ENCODE measurements around the gene KSR1. TPM values are rescaled to one million over a fixed set of nuclear protein-coding genes. Genes with fewer than 3 reads are reported as not detected.

Gene KSR1
- total and polyA plus RNA-seq, 10 of the 15 experiments (the other 5 are each of a cell fraction or from before 2014, with no cell fraction given): 0.97 to 66.6 (median 22.9) TPM

DNA sequence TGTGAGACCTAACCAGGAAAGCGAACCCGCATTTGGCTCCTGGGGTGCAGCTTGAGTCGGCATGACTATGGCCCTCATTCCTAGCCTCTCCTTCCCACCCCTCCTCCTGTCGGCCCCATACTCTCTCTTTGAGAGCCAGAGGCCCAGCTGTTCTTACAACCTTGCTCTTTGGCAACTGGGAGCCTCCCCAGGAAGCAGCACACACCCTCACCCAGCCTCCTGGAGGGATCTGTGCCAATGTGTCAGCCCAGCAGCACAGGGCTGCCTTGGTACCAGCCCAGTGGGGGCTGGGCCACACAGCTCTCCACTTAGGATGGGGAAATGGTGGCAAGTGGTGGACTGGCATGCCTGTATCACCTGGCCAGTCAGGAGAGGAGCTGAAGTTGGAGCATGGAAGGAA lies 104.4 kb downstream of the KSR1 start:
- POLR2A ChIA-PET: no interaction called here
- in situ Hi-C loops (cut with MboI): no loop called here

GRCh38 chr17:27562777-27563455 lies 106.7 kb downstream of the KSR1 start:
- intact Hi-C loops (cut with micrococcal nuclease; ENCODE audit: unreplicated experiment) (no loop called here), in situ Hi-C loops (cut with MboI) (no loop called here)
- ChIA-PET RAD21 (ENCODE audit: unreplicated experiment) (interaction anchor here (1.4 to 1.9 kb wide), 3 partner anchors 16 to 95 kb away, joined by 3 to 6 read pairs (median 3); no protein-coding TSS in a partner anchor), SMC1A (ENCODE audit: uncharacterized antibody, unreplicated experiment) (interaction anchor here (0.9 to 5.8 kb wide), 5 partner anchors 13 to 39 kb away, joined by 3 to 29 read pairs (median 5); no protein-coding TSS in a partner anchor), CTCF (interaction anchor here (1.1 to 5.6 kb wide), 2 partner anchors 9 to 37 kb away, joined by 3 to 29 read pairs; no protein-coding TSS in a partner anchor), POLR2A (no interaction called here)
- Histone ChIP-seq H3K4me2 (ENCODE audit: control insufficient read depth, insufficient read depth) (no peak overlapping the region), H3K79me2 (ENCODE audit: control insufficient read depth, insufficient read depth, low read length) (peaks cover 4% of the 10 kb centered on the region), H2AFZ (ENCODE audit: control insufficient read depth, low read depth, low read length) (no peak overlapping the region), H4K20me1 (ENCODE audit: control insufficient read depth, insufficient read depth) (no peaks in the 10 kb centered on the region), H3K9me3 (replicated peaks; ENCODE audit: control insufficient read depth, insufficient read depth, low read length) (no peaks in the 10 kb centered on the region; the same call in 2 of the 3 replicates), H3K27ac (ENCODE audit: control insufficient read depth, insufficient read depth) (no peak overlapping the region), H3K4me1 (ENCODE audit: control insufficient read depth, insufficient read depth, low read length) (no peaks in the 10 kb centered on the region; the same call in 1 of the 2 replicates), H3K36me3 (ENCODE audit: control insufficient read depth in 2 of 2, insufficient read depth in 2 of 2, low read length in 1 of 2) (peaks cover 3 to 20% of the 10 kb centered on the region in 2 experiments; a peak in 3 of 4 replicates), H3K27me3 (replicated peaks in 1 of 2; ENCODE audit: control insufficient read depth in 2 of 2, insufficient read depth in 2 of 2, low read length in 1 of 2) (no peaks in the 10 kb centered on the region), H3K4me3 (no peak overlapping the region), H3K9ac (ENCODE audit: control insufficient read depth, insufficient read depth, low read length) (no peak overlapping the region)
- ATAC-seq (no peak), FAIRE-seq (no peak), DNase-seq (ENCODE audit: low read depth, low spot score) (no peak)
- WGBS (ENCODE audit: insufficient coverage, insufficient replicate concordance, low lambda C conversion rate, missing lambda C conversion rate): 85% methylated on average over 8 of the region's 8 CpGs
- no TSS peak for BruUV-seq (replicated peaks)
- TF ChIP-seq, protein P1, sequence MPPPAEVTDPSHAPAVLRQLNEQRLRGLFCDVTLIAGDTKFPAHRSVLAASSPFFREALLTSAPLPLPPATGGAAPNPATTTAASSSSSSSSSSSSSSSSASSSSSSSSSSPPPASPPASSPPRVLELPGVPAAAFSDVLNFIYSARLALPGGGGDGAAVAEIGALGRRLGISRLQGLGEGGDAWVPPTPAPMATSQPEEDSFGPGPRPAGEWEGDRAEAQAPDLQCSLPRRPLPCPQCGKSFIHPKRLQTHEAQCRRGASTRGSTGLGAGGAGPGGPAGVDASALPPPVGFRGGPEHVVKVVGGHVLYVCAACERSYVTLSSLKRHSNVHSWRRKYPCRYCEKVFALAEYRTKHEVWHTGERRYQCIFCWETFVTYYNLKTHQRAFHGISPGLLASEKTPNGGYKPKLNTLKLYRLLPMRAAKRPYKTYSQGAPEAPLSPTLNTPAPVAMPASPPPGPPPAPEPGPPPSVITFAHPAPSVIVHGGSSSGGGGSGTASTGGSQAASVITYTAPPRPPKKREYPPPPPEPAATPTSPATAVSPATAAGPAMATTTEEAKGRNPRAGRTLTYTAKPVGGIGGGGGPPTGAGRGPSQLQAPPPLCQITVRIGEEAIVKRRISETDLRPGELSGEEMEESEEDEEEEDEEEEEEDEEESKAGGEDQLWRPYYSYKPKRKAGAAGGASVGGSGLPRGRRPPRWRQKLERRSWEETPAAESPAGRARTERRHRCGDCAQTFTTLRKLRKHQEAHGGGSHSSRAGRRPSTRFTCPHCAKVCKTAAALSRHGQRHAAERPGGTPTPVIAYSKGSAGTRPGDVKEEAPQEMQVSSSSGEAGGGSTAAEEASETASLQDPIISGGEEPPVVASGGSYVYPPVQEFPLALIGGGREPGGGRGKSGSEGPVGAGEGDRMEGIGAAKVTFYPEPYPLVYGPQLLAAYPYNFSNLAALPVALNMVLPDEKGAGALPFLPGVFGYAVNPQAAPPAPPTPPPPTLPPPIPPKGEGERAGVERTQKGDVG (CRISPR knock-in tag; IDR thresholded peaks at IDR 0.05): no peak
- TF ChIP-seq, protein P2, sequence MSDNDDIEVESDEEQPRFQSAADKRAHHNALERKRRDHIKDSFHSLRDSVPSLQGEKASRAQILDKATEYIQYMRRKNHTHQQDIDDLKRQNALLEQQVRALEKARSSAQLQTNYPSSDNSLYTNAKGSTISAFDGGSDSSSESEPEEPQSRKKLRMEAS (IDR thresholded peaks at IDR 0.05; ENCODE audit: low read depth, low read length): no peak
- no peak for TF ChIP-seq EP300 (IDR thresholded peaks at IDR 0.05; ENCODE audit: borderline replicate concordance in 1 of 2, control insufficient read depth in 1 of 2, low read depth in 2 of 2, low read length in 2 of 2)
- TF ChIP-seq GABPA (IDR thresholded peaks at IDR 0.05; ENCODE audit: low read depth): no peak
- TF ChIP-seq NBN (IDR thresholded peaks at IDR 0.05): no peak
- no peak for TF ChIP-seq SIX5 (IDR thresholded peaks at IDR 0.05; ENCODE audit: low read depth, low read length, severe bottlenecking)
- TF ChIP-seq, protein P3, sequence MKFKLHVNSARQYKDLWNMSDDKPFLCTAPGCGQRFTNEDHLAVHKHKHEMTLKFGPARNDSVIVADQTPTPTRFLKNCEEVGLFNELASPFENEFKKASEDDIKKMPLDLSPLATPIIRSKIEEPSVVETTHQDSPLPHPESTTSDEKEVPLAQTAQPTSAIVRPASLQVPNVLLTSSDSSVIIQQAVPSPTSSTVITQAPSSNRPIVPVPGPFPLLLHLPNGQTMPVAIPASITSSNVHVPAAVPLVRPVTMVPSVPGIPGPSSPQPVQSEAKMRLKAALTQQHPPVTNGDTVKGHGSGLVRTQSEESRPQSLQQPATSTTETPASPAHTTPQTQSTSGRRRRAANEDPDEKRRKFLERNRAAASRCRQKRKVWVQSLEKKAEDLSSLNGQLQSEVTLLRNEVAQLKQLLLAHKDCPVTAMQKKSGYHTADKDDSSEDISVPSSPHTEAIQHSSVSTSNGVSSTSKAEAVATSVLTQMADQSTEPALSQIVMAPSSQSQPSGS (IDR thresholded peaks at IDR 0.05; ENCODE audit: low read length): no peak
- no peak for TF ChIP-seq CHD1 (IDR thresholded peaks at IDR 0.05; ENCODE audit: low read depth, low read length)
- no peak for TF ChIP-seq TCF7 (IDR thresholded peaks at IDR 0.05; ENCODE audit: borderline replicate concordance)

More for the DNA sequence above, 104.4 kb downstream of the KSR1 start:
- no peaks in the 10 kb centered on the region for H3K27me3 ChIP-seq (replicated peaks in 1 of 2; ENCODE audit: control insufficient read depth in 2 of 2, insufficient read depth in 2 of 2, low read length in 1 of 2)
- H3K9ac ChIP-seq (ENCODE audit: control insufficient read depth, insufficient read depth, low read length): no peak overlapping the region
- no peaks in the 10 kb centered on the region for H4K20me1 ChIP-seq (ENCODE audit: control insufficient read depth, insufficient read depth)
- H2AFZ ChIP-seq (ENCODE audit: control insufficient read depth, low read depth, low read length): no peak overlapping the region
- H3K27ac ChIP-seq (ENCODE audit: control insufficient read depth, insufficient read depth): no peak overlapping the region
- no peaks in the 10 kb centered on the region; the same call in 1 of the 2 replicates for H3K4me1 ChIP-seq (ENCODE audit: control insufficient read depth, insufficient read depth, low read length)
- 91% methylated on average over 4 of the region's 4 CpGs for WGBS (ENCODE audit: insufficient coverage, insufficient replicate concordance, low lambda C conversion rate, missing lambda C conversion rate)
- no peak overlapping the region for H3K4me3 ChIP-seq
- RAD21 ChIA-PET (ENCODE audit: unreplicated experiment): no interaction called here
- peaks cover 4% of the 10 kb centered on the region for H3K79me2 ChIP-seq (ENCODE audit: control insufficient read depth, insufficient read depth, low read length)
- no peaks in the 10 kb centered on the region; the same call in 2 of the 3 replicates for H3K9me3 ChIP-seq (replicated peaks; ENCODE audit: control insufficient read depth, insufficient read depth, low read length)
- SMC1A ChIA-PET (ENCODE audit: uncharacterized antibody, unreplicated experiment): interaction anchor here (1.1 to 1.5 kb wide), 2 partner anchors 11 to 39 kb away, joined by 3 read pairs; no protein-coding TSS in a partner anchor
- intact Hi-C loops (cut with micrococcal nuclease; ENCODE audit: unreplicated experiment): no loop called here
- CTCF ChIA-PET: interaction anchor here (1.0 to 5.6 kb wide), 3 partner anchors 8 to 39 kb away, joined by 4 to 29 read pairs (median 5); no protein-coding TSS in a partner anchor
- H3K4me2 ChIP-seq (ENCODE audit: control insufficient read depth, insufficient read depth): no peak overlapping the region
- no peak for FAIRE-seq
- no peak for DNase-seq (ENCODE audit: low read depth, low spot score)
- no peak for ATAC-seq
- peaks cover 3 to 27% of the 10 kb centered on the region in 2 experiments; a peak in 3 of 4 replicates for H3K36me3 ChIP-seq (ENCODE audit: control insufficient read depth in 2 of 2, insufficient read depth in 2 of 2, low read length in 1 of 2)
- TF ChIP-seq JUND (IDR thresholded peaks at IDR 0.05; ENCODE audit: low read depth, low read length) (no peak), HDGF (IDR thresholded peaks at IDR 0.05) (no peak)
- BruUV-seq (replicated peaks): no TSS peak

Measured in GM12878 (cell line).